BLaER1 treated with 17β-estradiol and CSF1 and Interleukin-3, amounts not matched to agents 10 nM and 100 nM (cell line): ENCODE results near the gene TOX2.

Experiments
- H3K27ac ChIP-seq, 11 experiments: shearing (Covaris generic); formaldehyde crosslinking; 2 replicates each; pipeline ENCODE4 v1.8.1; 2022
- H3K27me3 ChIP-seq, 11 experiments: shearing (Covaris generic); formaldehyde crosslinking; 2 replicates each; pipeline ENCODE4 v1.8.1; 2022
- H3K36me3 ChIP-seq, 11 experiments: shearing (Covaris generic); formaldehyde crosslinking; 2 replicates each; pipeline ENCODE4 v1.8.1; 2022
- H3K4me1 ChIP-seq, 10 experiments: shearing (Covaris generic); formaldehyde crosslinking; 2 replicates each; pipeline ENCODE4 v1.8.1; 2022
- H3K4me2 ChIP-seq, 11 experiments: shearing (Covaris generic); formaldehyde crosslinking; 2 replicates each; pipeline ENCODE4 v1.8.1; 2022
- H3K4me3 ChIP-seq, 10 experiments: shearing (Covaris generic); formaldehyde crosslinking; 2 replicates each; pipeline ENCODE4 v1.8.1; 2022
- H3K9ac ChIP-seq, 11 experiments: shearing (Covaris generic); formaldehyde crosslinking; 2 replicates each; pipeline ENCODE4 v1.8.1; 2022
- H3K9me3 ChIP-seq, 11 experiments: shearing (Covaris generic); formaldehyde crosslinking; replicated peaks in 1 of 11; 2 replicates each; pipeline ENCODE4 v1.8.1; 2022
- H4K20me1 ChIP-seq, 11 experiments: shearing (Covaris generic); formaldehyde crosslinking; 2 replicates each; pipeline ENCODE4 v1.8.1; 2022
- Cebpa-rat ChIP-seq, 11 experiments: shearing (Covaris generic); IDR thresholded peaks; 2 replicates each; pipeline ENCODE4 v1.8.1; 2022

TOX2 gene

GRCh38 chr20:43969501-43970182 is 55.0 kb downstream of the TOX2 start:
- no peak overlapping the region for H3K9ac ChIP-seq
- H4K20me1 ChIP-seq = peaks cover 0 to 5% (median under 1%) of the 10 kb centered on the region in 11 experiments; a peak in 6 of 22 replicates
- peaks cover 7 to 28% (median 13%) of the 10 kb centered on the region in 10 experiments for H3K4me1 ChIP-seq
- no peaks in the 10 kb centered on the region for H3K36me3 ChIP-seq
- no peak overlapping the region for H3K27ac ChIP-seq
- H3K4me3 ChIP-seq = no peak overlapping the region
- TF ChIP-seq Cebpa-rat (IDR thresholded peaks at IDR 0.05) = no peak
- H3K27me3 ChIP-seq = peaks cover 0 to 9% (median 0%) of the 10 kb centered on the region in 11 experiments; a peak in 1 of 22 replicates
- no peaks in the 10 kb centered on the region for H3K9me3 ChIP-seq
- no peak overlapping the region for H3K4me2 ChIP-seq

GRCh38 chr20:43971267-43971666 is 56.6 kb downstream of the TOX2 start:
- TF ChIP-seq Cebpa-rat (IDR thresholded peaks at IDR 0.05) = no peak
- no peak overlapping the region for H3K9ac ChIP-seq
- H3K4me2 ChIP-seq = no peak overlapping the region
- no peaks in the 10 kb centered on the region for H3K27me3 ChIP-seq
- H3K36me3 ChIP-seq = no peaks in the 10 kb centered on the region
- no peak overlapping the region for H3K27ac ChIP-seq
- peaks cover 0 to 14% (median 4%) of the 10 kb centered on the region in 10 experiments; a peak in 10 of 20 replicates for H3K4me1 ChIP-seq
- H3K9me3 ChIP-seq = no peaks in the 10 kb centered on the region
- no peak overlapping the region for H3K4me3 ChIP-seq
- H4K20me1 ChIP-seq = no peaks in the 10 kb centered on the region

- H3K27me3 ChIP-seq = no peaks in the 10 kb centered on the region
- H3K4me1 ChIP-seq = peaks cover 0 to 17% (median 9%) of the 10 kb centered on the region in 10 experiments; a peak in 10 of 20 replicates
- TF ChIP-seq Cebpa-rat (IDR thresholded peaks at IDR 0.05) = no peak
- H3K9me3 ChIP-seq = no peaks in the 10 kb centered on the region
- no peaks in the 10 kb centered on the region for H4K20me1 ChIP-seq
- H3K4me3 ChIP-seq = no peak overlapping the region
- no peaks in the 10 kb centered on the region for H3K36me3 ChIP-seq
- H3K27ac ChIP-seq = no peak overlapping the region
- H3K9ac ChIP-seq = no peak overlapping the region
- no peak overlapping the region for H3K4me2 ChIP-seq
Observed at GRCh38 chr20:43972051-43972450, 57.4 kb downstream of the TOX2 start.

GRCh38 chr20:43972692-43973091 is 58.0 kb downstream of the TOX2 start:
- Histone ChIP-seq H3K4me1 (peaks cover 0 to 24% (median 10%) of the 10 kb centered on the region in 10 experiments; a peak in 11 of 20 replicates), H3K9ac (no peak overlapping the region), H3K27me3 (no peaks in the 10 kb centered on the region), H3K4me2 (no peak overlapping the region), H4K20me1 (no peaks in the 10 kb centered on the region), H3K4me3 (no peak overlapping the region), H3K36me3 (no peaks in the 10 kb centered on the region), H3K27ac (no peak overlapping the region), H3K9me3 (no peaks in the 10 kb centered on the region)
- TF ChIP-seq Cebpa-rat (IDR thresholded peaks at IDR 0.05) = no peak

- H3K27ac ChIP-seq = no peak overlapping the region
- H3K27me3 ChIP-seq = no peaks in the 10 kb centered on the region
- H3K4me2 ChIP-seq = no peak overlapping the region
- TF ChIP-seq Cebpa-rat (IDR thresholded peaks at IDR 0.05) = no peak
- no peaks in the 10 kb centered on the region for H4K20me1 ChIP-seq
- no peaks in the 10 kb centered on the region for H3K9me3 ChIP-seq
- H3K4me3 ChIP-seq = no peak overlapping the region
- H3K4me1 ChIP-seq = peaks cover 0 to 25% (median 8%) of the 10 kb centered on the region in 10 experiments; a peak in 11 of 20 replicates
- no peak overlapping the region for H3K9ac ChIP-seq
- no peaks in the 10 kb centered on the region for H3K36me3 ChIP-seq
Observed at GRCh38 chr20:43973231-43973630, 58.6 kb downstream of the TOX2 start.

- no peak overlapping the region for H3K4me3 ChIP-seq
- no peaks in the 10 kb centered on the region for H4K20me1 ChIP-seq
- H3K27ac ChIP-seq = no peak overlapping the region
- no peaks in the 10 kb centered on the region for H3K9me3 ChIP-seq
- no peaks in the 10 kb centered on the region for H3K36me3 ChIP-seq
- H3K4me1 ChIP-seq = peaks cover 0 to 25% (median 8%) of the 10 kb centered on the region in 10 experiments; a peak in 9 of 20 replicates
- H3K27me3 ChIP-seq = no peaks in the 10 kb centered on the region
- H3K4me2 ChIP-seq = no peak overlapping the region
- no peak for TF ChIP-seq Cebpa-rat (IDR thresholded peaks at IDR 0.05)
- no peak overlapping the region for H3K9ac ChIP-seq
Observed at GRCh38 chr20:43973671-43974450, 59.2 kb downstream of the TOX2 start.

- no peak overlapping the region for H3K27ac ChIP-seq
- H3K4me2 ChIP-seq = no peak overlapping the region
- no peak overlapping the region for H3K4me3 ChIP-seq
- no peaks in the 10 kb centered on the region for H3K36me3 ChIP-seq
- peaks cover 0 to 25% (median 9%) of the 10 kb centered on the region in 10 experiments; a peak in 10 of 20 replicates for H3K4me1 ChIP-seq
- no peak overlapping the region for H3K9ac ChIP-seq
- H4K20me1 ChIP-seq = no peaks in the 10 kb centered on the region
- no peak for TF ChIP-seq Cebpa-rat (IDR thresholded peaks at IDR 0.05)
- no peaks in the 10 kb centered on the region for H3K9me3 ChIP-seq
- no peaks in the 10 kb centered on the region for H3K27me3 ChIP-seq
Observed at GRCh38 chr20:43974695-43975094, 60.0 kb downstream of the TOX2 start.

- Histone ChIP-seq H4K20me1 (no peaks in the 10 kb centered on the region), H3K36me3 (no peaks in the 10 kb centered on the region), H3K4me2 (no peak overlapping the region), H3K4me1 (peaks cover 0 to 27% (median 9%) of the 10 kb centered on the region in 10 experiments; a peak in 10 of 20 replicates), H3K4me3 (no peak overlapping the region), H3K27ac (no peak overlapping the region), H3K9me3 (no peaks in the 10 kb centered on the region), H3K27me3 (no peaks in the 10 kb centered on the region), H3K9ac (no peak overlapping the region)
- no peak for TF ChIP-seq Cebpa-rat (IDR thresholded peaks at IDR 0.05)
Observed at GRCh38 chr20:43975096-43975768, 60.6 kb downstream of the TOX2 start.

- Histone ChIP-seq H3K4me2 (peak overlapping the region in 5 of 11 experiments; percentile 4 to 46 (median 29); a peak in 8 of 22 replicates), H4K20me1 (no peaks in the 10 kb centered on the region), H3K36me3 (no peaks in the 10 kb centered on the region), H3K27me3 (no peaks in the 10 kb centered on the region), H3K27ac (no peak overlapping the region), H3K4me1 (peaks cover 3 to 35% (median 11%) of the 10 kb centered on the region in 10 experiments; a peak in 13 of 20 replicates), H3K9me3 (no peaks in the 10 kb centered on the region), H3K4me3 (no peak overlapping the region), H3K9ac (no peak overlapping the region)
- TF ChIP-seq Cebpa-rat (IDR thresholded peaks at IDR 0.05) = no peak
Observed at GRCh38 chr20:43976547-43976946, 61.9 kb downstream of the TOX2 start.
